GM13976 (cell line): ENCODE results near the gene SIRPA.

Experiments used
- DNase-seq: peaks from one replicate; pipeline ENCODE4 v3.0.0; 2012; ENCODE audit warnings: low spot score
- CTCF ChIP-seq: IDR thresholded peaks from 2 replicates; pipeline ENCODE4 v1.5.1; 2012; ENCODE audit warnings: borderline replicate concordance, mild to moderate bottlenecking; ENCODE audit not compliant: insufficient read depth; ENCODE audit errors: extremely low read depth, missing control alignments, control extremely low read depth
- in situ Hi-C: fragments of 300-500 bp; cut with MboI; formaldehyde crosslinking; loops from one replicate; pipeline ENCODE4 v1.12.0; 2022; ENCODE audit warnings: low sequenced_read_pairs, mixed read lengths, inconsistent platforms; ENCODE audit not compliant: unreplicated experiment

SIRPA gene

DNA sequence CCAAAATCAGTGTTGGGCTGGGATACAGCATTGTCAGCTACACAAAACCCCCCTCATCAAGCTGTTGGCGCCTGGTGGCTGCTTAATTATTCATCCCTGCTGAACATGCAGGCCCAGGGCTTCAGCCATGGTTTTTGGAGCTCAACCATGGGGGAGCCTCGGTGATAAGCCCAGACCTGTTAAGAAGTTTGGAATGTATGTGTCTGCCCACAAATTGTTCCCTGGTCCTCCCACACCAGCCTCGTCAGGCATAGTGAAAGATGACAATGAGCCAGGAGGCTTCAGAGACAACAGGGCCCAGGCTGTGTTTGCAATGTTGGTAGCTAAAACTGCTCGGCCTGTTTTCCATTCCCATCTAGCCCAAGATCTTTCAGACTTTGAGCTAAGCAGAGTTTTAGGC, 34.8 kb upstream of the SIRPA start:
- TF ChIP-seq CTCF = no peak
- DNase-seq = no peak
- in situ Hi-C loops = no loop called here

- no peak for DNase-seq
- TF ChIP-seq CTCF = no peak
- in situ Hi-C loops = no loop called here
These were observed 33.7 kb upstream of the SIRPA start for GRCh38 chr20:1861347-1861976.

- TF ChIP-seq CTCF = no peak
- in situ Hi-C loops = no loop called here
- no peak for DNase-seq
These were observed 33.1 kb upstream of the SIRPA start for GRCh38 chr20:1861996-1862662.

DNA sequence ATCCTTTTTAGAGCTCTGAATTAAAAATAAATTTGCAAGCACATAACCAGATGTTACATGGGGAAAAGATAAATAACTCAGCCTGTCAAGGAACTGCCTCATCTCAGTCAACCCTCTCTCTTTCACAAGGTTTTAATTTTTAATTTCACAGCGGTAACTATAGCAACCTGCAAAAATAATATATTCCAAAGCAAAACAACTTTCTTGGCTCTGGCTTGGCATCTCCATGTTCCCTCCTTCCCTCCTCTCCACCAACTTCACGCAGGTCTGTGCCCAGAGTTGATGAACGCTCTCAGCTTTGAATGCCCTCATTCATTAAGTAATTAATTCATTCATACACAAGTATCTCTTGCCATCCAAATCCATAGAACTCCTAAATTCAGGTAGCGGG, 32.5 kb upstream of the SIRPA start:
- in situ Hi-C loops = no loop called here

GRCh38 chr20:1863296-1863695, 31.9 kb upstream of the SIRPA start:
- TF ChIP-seq CTCF = no peak
- in situ Hi-C loops = no loop called here
- no peak for DNase-seq

More for the DNA sequence above, 32.5 kb upstream of the SIRPA start:
- no peak for DNase-seq
- TF ChIP-seq CTCF = no peak

- TF ChIP-seq CTCF = no peak
- in situ Hi-C loops = no loop called here
- no peak for DNase-seq
These were observed 28.4 kb upstream of the SIRPA start for GRCh38 chr20:1866834-1867233.
